Colonic mucosa (tissue), 4 donors: ENCODE results near the gene PRKAR2A. TPM values are rescaled to one million over a fixed set of nuclear protein-coding genes. Genes with fewer than 3 reads are reported as not detected.
A peak's percentile ranks its signal among the peaks of the same experiment; 100 is the strongest.

Source experiments
- DNase-seq: peaks from one replicate; pipeline ENCODE4 v3.0.0-alpha.2; 2020
- H3K27ac ChIP-seq: fragments of 200-600 bp; one replicate; pipeline ENCODE4 v1.8.0; 2021
- H3K27me3 ChIP-seq: fragments of 200-600 bp; one replicate; pipeline ENCODE4 v1.8.0; 2021
- H3K36me3 ChIP-seq: fragments of 200-600 bp; one replicate; pipeline ENCODE4 v1.8.0; 2021
- H3K4me1 ChIP-seq: fragments of 200-600 bp; one replicate; pipeline ENCODE4 v1.8.0; 2021; ENCODE audit warnings: mild to moderate bottlenecking
- H3K4me3 ChIP-seq: fragments of 200-600 bp; one replicate; pipeline ENCODE4 v1.8.0; 2021
- H3K9ac ChIP-seq, 2 donors: one replicate each; pipeline ENCODE4 v1.7.0; 2013; ENCODE audit warnings: control low read depth in 2 of 2, low read depth in 2 of 2, low read length in 2 of 2
- H3K9me3 ChIP-seq: fragments of 200-600 bp; one replicate; pipeline ENCODE4 v1.8.0; 2021
- CTCF ChIP-seq: fragments of 200-600 bp; IDR thresholded peaks from one replicate; pipeline ENCODE4 v1.8.0; 2022; ENCODE audit warnings: antibody characterized with exemption, mild to moderate bottlenecking
- intact Hi-C: fragments of 100-400 bp; cut with DNase I; formaldehyde crosslinking; loops from one replicate; pipeline ENCODE4 v1.14.1; 2022
- total RNA-seq, 2 donors: library from RNA; stranded (reverse); fragmentation: NEBNext Ultra II Directional in 1 of 2; extraction: Animal tissue kit (Norgen Biotek cat#: 25700) in 1 of 2; gene quantifications; one replicate each; pipeline ENCODE4 v1.2.1, GENCODE V29; 2021
- donor health status: healthy.
- donor health status: DM: no; HTN: no; CAD: no.
- donor health status: DM: no; HTN: no; CAD: no.

The PRKAR2A gene
- 100 to 1,000 TPM in 1 of 2 donors, 10 to 100 TPM in 1; 66.8 to 117 TPM for total RNA-seq

DNA sequence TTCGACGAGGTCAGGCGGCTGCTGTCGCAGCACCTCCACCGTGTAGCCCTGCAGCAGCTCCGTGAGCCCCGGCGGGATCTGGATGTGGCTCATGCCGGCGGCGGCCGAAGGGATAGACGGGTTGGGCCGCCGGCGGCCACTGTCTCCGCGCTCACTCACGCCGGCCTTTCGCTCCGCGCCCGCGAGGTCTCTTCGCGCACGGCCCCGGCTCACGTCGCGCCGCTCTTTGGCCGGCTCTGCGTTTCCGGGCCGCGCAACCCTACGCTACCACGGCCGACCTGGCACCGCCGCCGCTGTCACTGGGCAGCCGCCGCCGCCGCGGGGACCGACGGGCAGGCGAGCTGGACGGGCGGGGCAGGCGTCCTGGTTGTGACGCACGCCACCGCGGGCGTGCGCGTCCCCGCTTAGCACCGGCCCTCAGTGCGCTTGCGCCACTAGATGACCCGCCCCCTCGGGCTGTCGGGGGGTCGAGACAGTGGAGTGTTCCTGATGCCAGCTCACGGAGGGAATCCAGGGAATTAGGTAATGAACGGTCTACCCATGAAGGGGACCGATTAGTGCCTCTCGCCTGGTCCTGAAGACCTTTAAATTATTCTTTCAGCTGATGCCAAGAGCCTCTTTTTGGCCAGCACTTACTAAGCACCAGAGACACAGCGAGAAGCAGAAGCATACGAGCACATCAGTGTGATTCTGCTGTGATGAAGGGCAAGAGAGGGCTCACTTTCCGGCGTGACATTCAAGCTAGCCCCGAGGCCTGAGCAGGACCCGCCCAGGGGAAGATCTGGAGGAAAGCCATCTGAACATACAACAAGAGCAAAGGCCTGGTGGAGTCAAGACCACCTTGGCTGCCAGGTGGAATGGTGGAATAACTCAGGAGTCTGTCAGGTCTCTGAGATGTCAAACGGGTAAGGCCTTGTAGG is at the start of gene PRKAR2A:
Gene PRKAR2A, minus strand, starts transcription at position 371 of the 920 bp plus-strand sequence. Its CDS starts 278 bp downstream, at position 93.
- intact Hi-C loops: no loop called here
- peak within 1 kb of the TSS; percentile 74 for H3K4me3 ChIP-seq
- H3K9me3 ChIP-seq: no peaks in the 10 kb centered on the region
- H3K27ac ChIP-seq: peak within 1 kb of the TSS; percentile 86
- peak within 1 kb of the TSS; percentile 64 to 93 for H3K9ac ChIP-seq
- H3K4me1 ChIP-seq: peaks cover 6% of the 10 kb centered on the region
- peak; percentile 87 for DNase-seq
- no peaks in the 10 kb centered on the region for H3K36me3 ChIP-seq
- no peaks in the 10 kb centered on the region for H3K27me3 ChIP-seq
- no peak for TF ChIP-seq CTCF

DNA sequence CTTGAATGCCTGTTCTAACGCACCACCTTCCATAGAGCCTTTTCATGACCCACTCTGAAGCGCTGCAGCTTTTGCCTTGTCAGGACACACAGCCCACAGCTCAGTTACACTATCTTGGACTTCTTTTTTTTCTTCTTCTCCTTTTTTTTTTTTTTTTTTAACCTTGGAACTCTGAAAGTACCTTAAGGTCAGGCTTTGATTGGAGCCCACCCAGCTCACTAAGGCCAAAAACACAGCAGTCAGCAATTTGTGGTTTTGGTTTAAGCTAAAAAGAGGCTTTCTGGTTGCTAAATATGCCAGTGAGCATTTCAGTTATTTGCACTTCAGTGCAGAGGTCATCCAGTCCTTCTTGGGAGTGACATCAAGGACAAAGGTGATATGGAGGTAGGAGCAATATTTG is 49.3 kb upstream of the PRKAR2A start:
- H3K9ac ChIP-seq: peak overlapping the region in 1 of 2 donors; percentile 8
- intact Hi-C loops: no loop called here
- no peaks in the 10 kb centered on the region for H3K36me3 ChIP-seq
- H3K27ac ChIP-seq: peak overlapping the region; percentile 81
- no peak for TF ChIP-seq CTCF
- peak overlapping the region; percentile 71 for H3K4me3 ChIP-seq
- no peaks in the 10 kb centered on the region for H3K9me3 ChIP-seq
- DNase-seq: no peak
- H3K4me1 ChIP-seq: peaks cover 11% of the 10 kb centered on the region
- H3K27me3 ChIP-seq: no peaks in the 10 kb centered on the region

DNA sequence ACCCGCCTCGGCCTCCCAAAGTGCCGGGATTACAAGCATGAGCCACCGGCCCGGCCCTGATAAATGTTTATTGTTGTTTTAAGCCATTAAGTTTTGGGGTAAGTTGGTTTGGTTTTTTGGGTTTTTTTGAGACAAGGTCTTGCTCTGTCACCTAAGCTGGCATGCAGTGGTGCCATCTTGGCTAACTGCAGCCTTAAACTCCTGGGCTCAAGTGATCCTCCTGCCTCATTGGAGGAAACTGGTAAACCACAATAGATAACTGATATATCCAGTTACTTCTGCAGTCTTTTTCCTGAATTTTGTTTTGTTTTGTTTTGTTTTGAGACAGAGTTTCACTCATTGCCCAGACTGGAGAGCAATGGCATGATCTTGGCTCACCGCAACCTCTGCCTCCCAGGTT is 46.8 kb upstream of the PRKAR2A start:
- H3K9me3 ChIP-seq: no peaks in the 10 kb centered on the region
- no peak for DNase-seq
- intact Hi-C loops: no loop called here
- peaks cover 11% of the 10 kb centered on the region for H3K4me1 ChIP-seq
- H3K36me3 ChIP-seq: no peaks in the 10 kb centered on the region
- no peaks in the 10 kb centered on the region for H3K27me3 ChIP-seq
- TF ChIP-seq CTCF: no peak
- H3K9ac ChIP-seq: no peak overlapping the region
- H3K4me3 ChIP-seq: no peak overlapping the region
- H3K27ac ChIP-seq: no peak overlapping the region

DNA sequence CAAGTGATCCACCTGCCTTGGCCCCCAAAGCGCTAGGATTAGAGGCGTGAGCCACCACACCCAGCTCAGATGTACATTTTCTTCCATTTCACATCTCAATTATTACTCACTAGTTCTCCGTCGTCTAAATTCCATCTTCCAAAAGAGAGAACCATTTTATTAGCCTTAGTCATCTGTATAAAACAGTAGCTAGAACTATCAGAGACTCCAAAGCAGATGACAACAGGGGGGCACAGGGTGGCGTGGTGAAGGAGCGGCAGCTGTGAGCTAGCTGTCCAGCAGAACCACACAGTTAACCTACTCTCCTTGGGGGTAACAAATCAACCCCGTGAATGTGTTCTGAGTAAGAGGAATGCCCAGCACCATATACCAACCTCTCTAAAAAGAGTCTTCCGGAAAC is 43.9 kb upstream of the PRKAR2A start:
- Histone ChIP-seq H3K4me1 (no peaks in the 10 kb centered on the region), H3K27ac (no peak overlapping the region), H3K9me3 (no peaks in the 10 kb centered on the region), H3K36me3 (no peaks in the 10 kb centered on the region), H3K27me3 (no peaks in the 10 kb centered on the region), H3K9ac (no peak overlapping the region), H3K4me3 (no peak overlapping the region)
- intact Hi-C loops: no loop called here
- DNase-seq: no peak
- no peak for TF ChIP-seq CTCF

DNA sequence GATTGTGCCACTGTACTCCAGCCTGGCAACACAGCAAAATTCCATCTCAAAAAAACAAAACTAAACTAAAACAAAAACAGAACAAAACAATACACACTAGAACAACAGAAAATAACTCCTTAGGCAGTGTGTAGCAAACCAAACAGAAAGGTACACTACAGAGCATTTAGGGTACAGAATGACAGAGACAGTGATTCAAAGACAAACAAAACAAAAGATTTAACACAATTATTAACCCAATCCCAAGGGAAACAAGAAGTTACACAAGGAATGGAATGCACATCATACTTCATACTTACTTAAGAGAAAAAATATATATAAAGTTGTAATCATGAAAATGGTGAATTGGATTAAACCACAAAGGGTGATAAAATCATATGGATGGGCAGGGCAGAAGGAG is 38.1 kb upstream of the PRKAR2A start:
- Histone ChIP-seq H3K4me3 (no peak overlapping the region), H3K27ac (no peak overlapping the region), H3K27me3 (no peaks in the 10 kb centered on the region), H3K36me3 (no peaks in the 10 kb centered on the region), H3K4me1 (no peaks in the 10 kb centered on the region), H3K9me3 (no peaks in the 10 kb centered on the region), H3K9ac (no peak overlapping the region)
- no peak for DNase-seq
- intact Hi-C loops: no loop called here
- TF ChIP-seq CTCF: no peak
